Heart left ventricle (tissue), 13 donors: Measurements from ENCODE around the gene SRP72.

Source experiments
- POLR2A ChIP-seq, 2 donors: fragments of 450-650 bp; IDR thresholded peaks; one replicate each; pipeline ENCODE4 v1.6.1; 2017; ENCODE audit warnings: antibody characterized with exemption in 2 of 2, mild to moderate bottlenecking in 2 of 2, moderate library complexity in 2 of 2
- TF ChIP-seq, protein P1 (sequence below), 12 donors: fragments of 200-600 bp; sonication (generic) in 4 of 12; IDR thresholded peaks; one replicate each; pipeline versions ENCODE4 v1.5.0 to v1.8.0; 2018 to 2022; ENCODE audit warnings: antibody characterized with exemption in 12 of 12, mild to moderate bottlenecking in 5 of 12
- donor health status: ischemic (EF 13 %, LVEDD 7.1; RV severe dilation, severe dysfunction).
- donor health status: DM: no; HTN: yes; CAD: no.
- donor health status: DM: no; HTN: no; CAD: no.
- donor health status: ischemic (EF 25% LVEDD 6.9; RV normal size, moderate dysfunction).
- donor health status: ischemic (EF 25% LVEDD 5.7; RV mildly dilated, moderate dysfunction).
- donor health status: ischemic (EF 35%, LVEDD 5.7; RV mildly dilated, moderate dysfunction).
- donor health status: nonischemic (EF 11% LVEDD 7.7; RV severe dilation, severe dysfunction).
- donor health status: DM: yes; HTN: yes; CAD: no.
- donor health status: PGD.
- donor health status: ischemic (EF 29% LVEDD 5.4; RV normal size, mild dysfunction).
- donor health status: nonischemic (EF 23%, LVEDD 6.1; RV moderate dilation, normal function).

DNA sequence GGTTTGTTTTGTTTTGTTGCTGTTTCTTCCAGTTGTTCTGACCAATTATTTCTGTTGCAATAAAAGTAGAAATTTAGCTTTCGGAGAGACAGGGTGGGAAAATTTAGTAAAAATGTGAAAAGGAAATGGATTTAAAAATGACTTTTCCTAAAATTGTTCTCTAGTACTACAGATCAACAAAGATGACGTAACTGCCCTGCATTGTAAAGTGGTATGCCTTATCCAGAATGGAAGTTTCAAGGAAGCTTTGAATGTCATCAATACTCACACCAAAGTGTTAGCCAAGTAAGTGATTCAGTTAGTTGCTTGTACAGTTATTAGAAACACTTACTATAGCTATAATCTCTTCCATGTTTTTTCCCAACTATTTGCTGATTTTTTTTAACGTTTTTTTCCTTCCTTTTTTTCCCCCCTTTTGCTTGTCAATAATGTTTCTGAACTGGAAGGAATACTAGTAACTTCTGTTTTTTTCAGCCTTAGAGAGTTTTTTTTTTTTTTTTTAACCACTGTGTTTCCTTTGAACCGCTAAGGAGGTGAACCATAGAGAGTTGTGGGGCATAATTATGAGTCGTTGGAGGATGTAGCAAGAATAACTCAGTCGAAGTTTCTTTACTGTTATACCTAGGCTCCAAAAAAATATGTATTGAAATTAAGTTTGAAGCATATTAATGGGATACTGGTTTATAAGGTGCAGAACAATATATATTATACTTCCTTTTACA, 2.2 kb downstream of the SRP72 start:
- TF ChIP-seq, protein P1, sequence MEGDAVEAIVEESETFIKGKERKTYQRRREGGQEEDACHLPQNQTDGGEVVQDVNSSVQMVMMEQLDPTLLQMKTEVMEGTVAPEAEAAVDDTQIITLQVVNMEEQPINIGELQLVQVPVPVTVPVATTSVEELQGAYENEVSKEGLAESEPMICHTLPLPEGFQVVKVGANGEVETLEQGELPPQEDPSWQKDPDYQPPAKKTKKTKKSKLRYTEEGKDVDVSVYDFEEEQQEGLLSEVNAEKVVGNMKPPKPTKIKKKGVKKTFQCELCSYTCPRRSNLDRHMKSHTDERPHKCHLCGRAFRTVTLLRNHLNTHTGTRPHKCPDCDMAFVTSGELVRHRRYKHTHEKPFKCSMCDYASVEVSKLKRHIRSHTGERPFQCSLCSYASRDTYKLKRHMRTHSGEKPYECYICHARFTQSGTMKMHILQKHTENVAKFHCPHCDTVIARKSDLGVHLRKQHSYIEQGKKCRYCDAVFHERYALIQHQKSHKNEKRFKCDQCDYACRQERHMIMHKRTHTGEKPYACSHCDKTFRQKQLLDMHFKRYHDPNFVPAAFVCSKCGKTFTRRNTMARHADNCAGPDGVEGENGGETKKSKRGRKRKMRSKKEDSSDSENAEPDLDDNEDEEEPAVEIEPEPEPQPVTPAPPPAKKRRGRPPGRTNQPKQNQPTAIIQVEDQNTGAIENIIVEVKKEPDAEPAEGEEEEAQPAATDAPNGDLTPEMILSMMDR (IDR thresholded peaks at IDR 0.05) = no peak
- TF ChIP-seq POLR2A (IDR thresholded peaks at IDR 0.05) = no peak
